ENCODE data around the gene SEC22A.

The SEC22A gene

GRCh38 chr3:123262226-123262625 is 60.5 kb downstream of the SEC22A start:
- H3K4me3 ChIP-seq (ENCODE audit: low read depth, low read length) = no peak overlapping the region
- DNase-seq (ENCODE audit: low read depth) = no peak

GRCh38 chr3:123262868-123263267 is 61.1 kb downstream of the SEC22A start:
- DNase-seq (ENCODE audit: low read depth) = no peak
- TF ChIP-seq CTCF (IDR thresholded peaks at IDR 0.05; ENCODE audit: insufficient read depth, low read depth, low read length, missing control alignments) = no peak

More at GRCh38 chr3:123262226-123262625, 60.5 kb downstream of the SEC22A start:
- no peak for TF ChIP-seq CTCF (IDR thresholded peaks at IDR 0.05; ENCODE audit: insufficient read depth, low read depth, low read length, missing control alignments)

GRCh38 chr3:123263941-123264340 is 62.2 kb downstream of the SEC22A start:
- DNase-seq (ENCODE audit: low read depth) = no peak
- no peak for TF ChIP-seq CTCF (IDR thresholded peaks at IDR 0.05; ENCODE audit: insufficient read depth, low read depth, low read length, missing control alignments)
- H3K4me3 ChIP-seq (ENCODE audit: low read depth, low read length) = no peak overlapping the region

More at GRCh38 chr3:123262868-123263267, 61.1 kb downstream of the SEC22A start:
- no peak overlapping the region for H3K4me3 ChIP-seq (ENCODE audit: low read depth, low read length)

GRCh38 chr3:123267821-123268220 is 66.1 kb downstream of the SEC22A start:
- TF ChIP-seq CTCF (IDR thresholded peaks at IDR 0.05; ENCODE audit: insufficient read depth, low read depth, low read length, missing control alignments) = no peak
- no peak for DNase-seq (ENCODE audit: low read depth)
- H3K4me3 ChIP-seq (ENCODE audit: low read depth, low read length) = no peak overlapping the region

- DNase-seq (ENCODE audit: low read depth) = no peak
- H3K4me3 ChIP-seq (ENCODE audit: low read depth, low read length) = no peak overlapping the region
- no peak for TF ChIP-seq CTCF (IDR thresholded peaks at IDR 0.05; ENCODE audit: insufficient read depth, low read depth, low read length, missing control alignments)
These were observed 69.1 kb downstream of the SEC22A start for GRCh38 chr3:123270818-123271217.

- H3K4me3 ChIP-seq (ENCODE audit: low read depth, low read length) = no peak overlapping the region
- DNase-seq (ENCODE audit: low read depth) = no peak
- no peak for TF ChIP-seq CTCF (IDR thresholded peaks at IDR 0.05; ENCODE audit: insufficient read depth, low read depth, low read length, missing control alignments)
These were observed 69.9 kb downstream of the SEC22A start for GRCh38 chr3:123271466-123272159.

- no peak overlapping the region for H3K4me3 ChIP-seq (ENCODE audit: low read depth, low read length)
- DNase-seq (ENCODE audit: low read depth) = no peak
- no peak for TF ChIP-seq CTCF (IDR thresholded peaks at IDR 0.05; ENCODE audit: insufficient read depth, low read depth, low read length, missing control alignments)
These were observed 70.8 kb downstream of the SEC22A start for GRCh38 chr3:123272547-123272946.
